Lung microvascular endothelial cell (primary cell): ENCODE results near the gene G2E3. TPM values are rescaled to one million over a fixed set of nuclear protein-coding genes. Genes with fewer than 3 reads are reported as not detected.
A peak's percentile ranks its signal among the peaks of the same experiment; 100 is the strongest.
"Not testable (repeated sequence)": the region's sequence is repeated elsewhere in the genome, so short reads cannot be mapped to it uniquely, and the experiment has no call there.

Experiments used
- DNase-seq, 2 donors: peaks; one replicate each; pipeline versions ENCODE4 v3.0.0 to v3.0.0-alpha.2; 2010; ENCODE audit warnings: low read depth in 2 of 2
- total RNA-seq: library from RNA; depleted of rRNA; stranded (reverse); fragments of >200 nt; gene quantifications from 2 replicates; pipeline ENCODE4 v1.2.1, GENCODE V29; 2014

G2E3 gene
- total RNA-seq, 1 donor from 2014 or later: 9.3 TPM

- peak; percentile 31 to 41 for DNase-seq
Measured at GRCh38 chr14:30559638-30560091, 707 bp downstream of the G2E3 start.

GRCh38 chr14:30560581-30560980 is 1.6 kb downstream of the G2E3 start:
- no peak for DNase-seq

GRCh38 chr14:30564235-30564867 is 5.4 kb downstream of the G2E3 start:
- DNase-seq: no peak

- DNase-seq: no peak
Measured at GRCh38 chr14:30564868-30565248, 5.9 kb downstream of the G2E3 start.

- no peak for DNase-seq
Measured at GRCh38 chr14:30569216-30569902, 10.4 kb downstream of the G2E3 start.

- no peak for DNase-seq
Measured at GRCh38 chr14:30569903-30570226, 10.9 kb downstream of the G2E3 start.

- DNase-seq: no peak
Measured at GRCh38 chr14:30572237-30572636, 13.3 kb downstream of the G2E3 start.

GRCh38 chr14:30572771-30573170 is 13.8 kb downstream of the G2E3 start:
- DNase-seq: no peak

GRCh38 chr14:30573226-30573814 is 14.4 kb downstream of the G2E3 start:
- DNase-seq: peak; percentile 68 to 84

GRCh38 chr14:30573966-30574365 is 15.0 kb downstream of the G2E3 start:
- DNase-seq: no peak

GRCh38 chr14:30574777-30575176 is 15.8 kb downstream of the G2E3 start:
- not testable (repeated sequence) for DNase-seq

- not testable (repeated sequence) for DNase-seq
Measured at GRCh38 chr14:30576333-30576732, 17.4 kb downstream of the G2E3 start.

GRCh38 chr14:30580616-30581282 is 21.8 kb downstream of the G2E3 start:
- DNase-seq: no peak

- no peak for DNase-seq
Measured at GRCh38 chr14:30581283-30581625, 22.3 kb downstream of the G2E3 start.

GRCh38 chr14:30582376-30582775 is 23.4 kb downstream of the G2E3 start:
- no peak for DNase-seq

- DNase-seq: no peak
Measured at GRCh38 chr14:30584058-30584630, 25.2 kb downstream of the G2E3 start.

- DNase-seq: no peak
Measured at GRCh38 chr14:30585204-30585603, 26.2 kb downstream of the G2E3 start.

- no peak for DNase-seq
Measured at GRCh38 chr14:30587141-30587540, 28.2 kb downstream of the G2E3 start.

- DNase-seq: no peak
Measured at GRCh38 chr14:30588873-30589272, 29.9 kb downstream of the G2E3 start.

- no peak for DNase-seq
Measured at GRCh38 chr14:30596935-30597334, 38.0 kb downstream of the G2E3 start.

GRCh38 chr14:30597504-30597903 is 38.5 kb downstream of the G2E3 start:
- DNase-seq: no peak
